Activated T-helper 1 cell treated with anti-CD3 and anti-CD28 coated beads, Interleukin-2, amount 50 U/mL, for 16 hours (primary cell): Measurements from ENCODE around the gene TFPI2.

ENCODE experiments used
- DNase-seq, 2 donors: peaks; one replicate each; pipeline ENCODE4 v3.0.0-alpha.2; 2020; ENCODE audit warnings: low read depth in 1 of 2, low spot score in 1 of 2

Gene TFPI2

DNA sequence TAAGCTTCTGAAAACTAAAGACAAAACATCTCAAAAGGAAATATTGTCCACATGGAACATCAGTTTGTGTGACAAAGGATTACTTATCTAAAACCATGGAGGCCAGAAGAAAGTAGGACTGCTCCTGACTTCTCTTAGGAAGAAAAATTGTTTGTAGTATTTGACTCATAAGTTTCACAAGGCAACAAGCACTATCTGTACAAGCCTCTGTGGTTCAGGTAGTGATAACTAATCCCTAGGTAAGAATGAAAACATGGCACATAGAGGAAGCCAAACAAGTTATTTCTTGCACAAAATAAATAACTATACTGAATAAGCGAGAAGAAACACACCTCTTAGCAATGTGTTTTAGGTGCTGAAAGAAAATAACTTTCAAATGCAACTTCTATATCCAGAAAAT is 30.3 kb downstream of the TFPI2 start:
- no peak for DNase-seq

DNA sequence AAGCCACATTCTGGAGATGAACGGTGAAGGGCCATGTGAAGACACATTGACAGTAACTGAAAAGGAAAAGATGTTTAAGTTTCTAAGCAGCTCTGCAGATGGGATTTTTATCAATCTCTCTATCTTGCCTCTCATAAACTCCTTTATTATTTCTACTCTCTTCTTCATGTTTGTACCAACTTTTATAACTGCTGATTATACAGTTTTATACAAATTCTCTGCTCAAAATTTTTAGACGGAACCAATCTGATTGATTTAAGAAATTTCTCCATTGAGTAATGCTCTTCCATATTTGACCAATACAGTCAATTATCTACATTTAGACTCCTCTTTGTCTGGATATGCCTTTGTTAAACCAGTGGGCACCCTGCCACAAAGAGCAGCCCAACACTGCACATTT is 31.7 kb downstream of the TFPI2 start:
- DNase-seq = no peak

DNA sequence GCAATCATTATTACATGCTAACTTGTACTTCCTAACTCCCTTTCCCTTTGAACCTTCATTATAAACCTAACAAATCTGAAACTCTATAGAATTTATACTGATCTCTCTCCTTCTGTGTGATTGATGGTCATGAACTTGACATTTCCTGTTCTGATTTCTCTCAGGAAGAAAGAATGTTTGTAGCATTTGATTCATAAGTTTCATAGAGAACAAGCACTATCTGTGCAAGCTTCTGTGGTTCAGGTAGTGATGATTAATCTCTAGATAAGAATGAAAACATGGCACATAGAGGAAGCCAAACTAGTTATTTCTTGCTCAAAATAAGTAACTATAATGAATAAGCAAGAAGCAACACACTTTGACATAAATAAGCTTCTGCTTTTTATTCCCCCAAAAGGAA is 34.2 kb downstream of the TFPI2 start:
- DNase-seq = no peak

DNA sequence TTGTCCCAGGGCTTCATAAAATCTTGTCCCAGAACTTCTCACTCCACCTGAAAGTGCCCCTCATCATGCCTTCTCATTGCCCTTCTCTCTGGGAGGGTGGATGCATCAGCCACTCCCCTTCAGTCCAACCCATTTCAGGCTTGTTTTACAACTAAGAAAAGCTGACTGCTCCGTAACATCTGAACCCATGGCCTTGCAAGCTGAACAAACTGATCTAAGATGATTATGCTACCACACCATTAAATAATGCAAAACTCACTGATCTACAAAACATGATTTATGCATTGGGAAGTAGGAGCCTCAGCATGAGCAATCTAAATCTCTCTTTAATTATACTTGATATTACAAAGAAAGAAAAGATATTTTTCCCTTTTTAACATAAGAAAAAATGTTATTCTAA is 34.8 kb downstream of the TFPI2 start:
- DNase-seq = no peak

DNA sequence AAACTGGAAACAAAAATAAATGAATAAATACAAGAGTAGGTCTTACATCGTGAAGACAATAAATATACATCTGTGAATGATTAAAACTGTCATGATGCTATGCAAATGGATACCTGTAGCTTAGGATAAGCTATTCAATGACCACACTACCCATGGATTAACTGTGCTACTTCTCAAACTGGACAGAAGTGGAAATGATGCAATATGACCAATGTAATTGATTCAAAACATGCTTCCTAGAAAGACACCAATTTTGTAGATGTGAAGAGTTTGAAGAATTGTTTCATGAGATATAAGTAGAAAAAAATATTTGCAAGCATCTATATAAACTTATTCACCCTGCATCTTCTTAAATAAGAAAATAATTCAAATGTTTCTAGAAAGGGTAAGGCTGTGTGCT is 36.1 kb downstream of the TFPI2 start:
- DNase-seq = no peak

DNA sequence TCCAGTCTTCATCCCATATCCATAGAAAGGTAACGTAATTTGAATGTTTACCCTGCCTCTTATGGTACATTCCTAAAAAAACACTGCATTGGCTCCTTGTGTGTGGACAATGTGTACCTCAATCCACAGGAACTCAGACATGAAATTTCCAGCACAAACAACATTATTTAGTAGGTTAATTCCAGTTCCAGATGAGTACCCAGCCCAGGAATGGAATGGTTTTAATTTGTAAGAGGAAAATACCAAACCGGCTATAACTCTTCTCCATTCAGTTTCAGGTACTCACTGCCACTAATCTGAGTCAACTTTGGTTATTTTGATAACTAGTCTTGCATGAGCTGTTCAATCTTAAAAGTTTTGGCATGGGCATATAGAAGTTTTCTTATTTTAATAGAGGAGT is 39.0 kb downstream of the TFPI2 start:
- no peak for DNase-seq

DNA sequence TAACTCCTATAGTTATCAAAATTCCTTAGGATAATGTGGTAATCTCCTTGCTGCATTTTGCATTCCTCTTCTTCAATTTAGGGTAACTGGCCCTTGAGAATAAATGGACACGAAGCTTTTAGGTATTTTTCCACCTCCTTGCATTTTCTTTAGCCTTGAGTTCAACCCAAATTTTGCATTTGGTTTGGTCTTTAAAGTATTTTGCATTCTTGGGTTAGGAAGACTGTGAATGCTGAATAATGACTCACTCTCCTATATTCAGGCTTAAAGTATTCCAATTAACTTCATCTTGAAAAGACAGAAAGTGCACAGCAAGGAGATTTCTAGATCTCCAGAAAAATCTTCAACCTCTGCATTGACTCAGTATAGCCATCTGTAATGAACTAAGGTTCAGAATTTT is 47.3 kb downstream of the TFPI2 start:
- no peak for DNase-seq

DNA sequence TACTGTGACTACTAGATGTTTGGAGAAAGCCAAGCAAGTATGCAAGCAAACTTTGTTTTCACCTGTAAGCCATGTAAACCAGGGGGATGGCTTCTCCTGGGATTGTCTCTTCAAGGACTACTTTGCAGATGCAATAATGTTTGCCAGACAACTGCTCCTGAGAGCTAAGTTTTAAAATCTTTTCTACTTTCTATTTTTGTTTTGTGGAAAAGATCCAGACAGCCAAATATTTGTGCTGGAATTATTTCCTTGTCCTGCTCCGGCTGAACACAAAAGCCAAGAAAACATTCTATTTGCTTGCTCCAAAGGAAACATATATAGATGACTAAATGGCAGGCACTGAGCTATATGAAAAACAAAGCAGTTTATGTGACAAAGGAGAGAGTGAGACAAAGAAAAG is 51.6 kb downstream of the TFPI2 start:
- DNase-seq = no peak

DNA sequence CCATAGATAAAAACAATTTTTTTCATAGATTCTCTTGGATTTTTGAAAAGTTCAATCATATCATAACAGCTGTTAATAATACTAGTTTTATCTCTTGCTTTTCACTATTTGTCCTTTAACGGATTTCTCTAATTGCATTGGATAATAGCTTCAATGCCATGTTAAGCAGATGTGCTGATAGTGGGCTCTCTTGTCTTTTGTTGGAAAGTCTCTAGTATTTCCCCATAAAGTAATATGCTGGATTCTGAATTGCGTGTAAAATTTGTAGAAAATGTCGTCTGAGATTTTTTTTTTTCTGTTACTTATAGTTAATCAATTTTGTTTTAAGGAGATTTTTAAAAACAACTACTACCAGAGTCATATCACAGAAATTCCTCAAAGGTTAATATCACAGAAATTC is 53.3 kb downstream of the TFPI2 start:
- DNase-seq = no peak

DNA sequence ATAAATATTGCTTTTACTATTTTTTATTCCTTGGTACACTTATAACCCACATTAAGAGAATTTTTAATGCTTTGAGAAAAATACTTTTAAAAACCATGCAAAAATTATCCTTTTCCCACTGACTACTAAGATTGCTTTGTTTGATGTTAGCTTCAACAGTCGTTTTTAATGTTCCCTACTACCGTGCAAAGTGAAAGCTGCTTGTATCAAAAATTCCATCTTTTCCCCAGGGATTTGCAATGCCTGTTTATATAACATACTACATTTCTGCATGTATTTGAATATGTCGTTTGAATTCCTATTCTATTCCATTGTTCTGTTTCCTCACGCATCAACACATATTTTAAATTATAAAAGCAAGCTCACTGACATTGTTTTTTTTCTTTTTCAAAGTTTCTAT is 54.4 kb downstream of the TFPI2 start:
- no peak for DNase-seq

DNA sequence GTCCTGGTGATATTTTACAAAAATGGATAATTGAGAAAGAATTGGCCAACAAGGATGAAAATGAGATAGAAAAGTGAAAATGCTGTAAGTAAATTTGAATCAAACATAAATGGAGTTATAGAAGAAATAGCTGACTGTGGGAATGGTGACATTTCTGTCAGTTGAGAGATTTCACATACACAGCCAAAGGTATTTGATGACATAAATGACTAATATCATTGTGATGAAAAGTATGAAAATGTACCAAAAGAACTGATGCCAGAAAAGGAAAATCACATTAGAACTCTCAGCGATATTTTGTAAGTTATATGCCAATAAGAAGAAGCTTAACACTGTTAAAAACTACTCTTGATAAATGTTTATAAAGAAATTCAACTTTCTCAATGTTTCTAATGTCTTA is 54.9 kb downstream of the TFPI2 start:
- no peak for DNase-seq
